Calu3 (cell line): ENCODE data around the gene LAMC1. TPM values are rescaled to one million over a fixed set of nuclear protein-coding genes. Genes with fewer than 3 reads are reported as not detected.

ENCODE experiments used
- BruUV-seq: library from RNA; stranded (reverse); fragments of 400-500 nt; replicated peaks from 2 replicates; lab custom pipeline; 2021; lab: Mats Ljungman, UMichigan
- CTCF ChIA-PET: fragments of 300-600 bp; sonication (Branson Sonifier 250); formaldehyde crosslinking; loops from one replicate; lab custom pipeline; 2022; ENCODE audit warnings: antibody characterized with exemption; lab: Charles Lee
- DNase-seq: peaks from one replicate; pipeline ENCODE4 v3.0.0; 2022
- H3K27ac Mint-ChIP-seq: one replicate; pipeline ENCODE4 v1.8.0; 2022; ENCODE audit warnings: mixed read lengths; ENCODE audit not compliant: unreplicated experiment
- H3K27me3 Mint-ChIP-seq: one replicate; pipeline ENCODE4 v1.8.0; 2022; ENCODE audit warnings: mixed read lengths; ENCODE audit not compliant: unreplicated experiment
- H3K36me3 Mint-ChIP-seq: one replicate; pipeline ENCODE4 v1.8.0; 2022; ENCODE audit warnings: mild to moderate bottlenecking, moderate library complexity, mixed read lengths; ENCODE audit not compliant: insufficient read depth, unreplicated experiment
- H3K4me1 Mint-ChIP-seq: one replicate; pipeline ENCODE4 v1.8.0; 2022; ENCODE audit warnings: mild to moderate bottlenecking, low read depth, mixed read lengths; ENCODE audit not compliant: unreplicated experiment
- H3K4me3 Mint-ChIP-seq: one replicate; pipeline ENCODE4 v1.8.0; 2022; ENCODE audit warnings: mild to moderate bottlenecking, low read depth, moderate library complexity, mixed read lengths; ENCODE audit not compliant: unreplicated experiment
- H3K9me3 Mint-ChIP-seq: one replicate; pipeline ENCODE4 v1.8.0; 2022; ENCODE audit warnings: low read depth, mixed read lengths; ENCODE audit not compliant: unreplicated experiment
- CTCF ChIP-seq: fragments of 200-600 bp; IDR thresholded peaks from one replicate; pipeline ENCODE4 v1.8.0; 2022; ENCODE audit warnings: antibody characterized with exemption; ENCODE audit not compliant: unreplicated experiment
- intact Hi-C: fragments of 100-400 bp; cut with micrococcal nuclease; formaldehyde crosslinking; loops from one replicate; pipeline ENCODE4 v1.10.0; 2022; ENCODE audit not compliant: unreplicated experiment
- total RNA-seq: library from RNA; stranded (reverse); gene quantifications from 2 replicates; pipeline ENCODE4 v1.2.3, GENCODE V29; 2022

Gene LAMC1
- total RNA-seq, 1 experiment from 2014 or later: 579 TPM

DNA sequence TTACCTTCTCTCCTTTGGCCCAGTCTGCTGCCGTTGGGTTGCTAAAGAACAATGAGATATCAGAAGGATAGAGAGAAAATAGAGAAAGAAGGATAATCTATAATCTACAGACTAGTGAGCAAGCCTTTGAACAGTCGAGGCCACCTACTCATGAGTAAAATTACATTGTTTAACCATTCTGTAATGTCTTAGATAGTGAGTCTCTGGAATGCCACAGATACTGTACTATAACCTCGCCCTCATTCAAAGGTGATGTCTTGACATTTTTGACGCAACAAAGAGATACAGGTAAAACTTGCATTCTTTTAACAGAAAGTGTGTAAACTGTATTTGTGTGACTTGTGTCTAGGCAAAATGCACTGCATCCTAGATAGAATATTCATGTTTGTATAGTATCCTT is 77.9 kb downstream of the LAMC1 start:
- H3K36me3 Mint-ChIP-seq: peaks cover 23% of the 10 kb centered on the region
- DNase-seq: no peak
- H3K27me3 Mint-ChIP-seq: no peaks in the 10 kb centered on the region
- no TSS peak for BruUV-seq
- TF ChIP-seq CTCF: no peak
- H3K27ac Mint-ChIP-seq: no peak overlapping the region
- H3K4me3 Mint-ChIP-seq: no peak overlapping the region
- CTCF ChIA-PET: interaction anchor here (1.1 kb wide), 1 partner anchor 14 kb away, joined by 3 read pairs; no protein-coding TSS in a partner anchor
- no peaks in the 10 kb centered on the region for H3K9me3 Mint-ChIP-seq
- H3K4me1 Mint-ChIP-seq: no peaks in the 10 kb centered on the region
- intact Hi-C loops: loop anchor here (5.0 kb wide), 1 partner anchor 54 kb away; no protein-coding TSS in a partner anchor

- DNase-seq: no peak
- H3K4me3 Mint-ChIP-seq: no peak overlapping the region
- no peaks in the 10 kb centered on the region for H3K4me1 Mint-ChIP-seq
- no peaks in the 10 kb centered on the region for H3K9me3 Mint-ChIP-seq
- H3K36me3 Mint-ChIP-seq: peaks cover 25% of the 10 kb centered on the region
- intact Hi-C loops: loop anchor here (5.0 kb wide), 1 partner anchor 55 kb away; no protein-coding TSS in a partner anchor
- CTCF ChIA-PET: no interaction called here
- H3K27ac Mint-ChIP-seq: no peak overlapping the region
- TF ChIP-seq CTCF: no peak
- no peaks in the 10 kb centered on the region for H3K27me3 Mint-ChIP-seq
- BruUV-seq: no TSS peak
These were observed 78.6 kb downstream of the LAMC1 start for GRCh38 chr1:183101841-183102276.

DNA sequence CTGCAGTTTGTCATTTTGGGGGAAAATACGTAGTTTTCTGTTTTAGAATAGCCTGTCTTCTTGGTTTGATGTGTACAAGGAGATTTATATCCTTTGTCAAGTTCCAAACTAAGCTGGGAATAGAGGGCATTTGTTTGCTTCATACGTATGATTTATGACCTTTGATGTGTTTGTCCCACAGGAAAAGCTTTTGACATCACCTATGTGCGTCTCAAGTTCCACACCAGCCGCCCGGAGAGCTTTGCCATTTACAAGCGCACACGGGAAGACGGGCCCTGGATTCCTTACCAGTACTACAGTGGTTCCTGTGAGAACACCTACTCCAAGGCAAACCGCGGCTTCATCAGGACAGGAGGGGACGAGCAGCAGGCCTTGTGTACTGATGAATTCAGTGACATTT is 79.9 kb downstream of the LAMC1 start:
- no peaks in the 10 kb centered on the region for H3K27me3 Mint-ChIP-seq
- H3K27ac Mint-ChIP-seq: no peak overlapping the region
- intact Hi-C loops: loop anchor here (5.0 kb wide), 1 partner anchor 56 kb away; no protein-coding TSS in a partner anchor
- no peaks in the 10 kb centered on the region for H3K9me3 Mint-ChIP-seq
- no TSS peak for BruUV-seq
- no peak for DNase-seq
- no peaks in the 10 kb centered on the region for H3K4me1 Mint-ChIP-seq
- H3K36me3 Mint-ChIP-seq: peaks cover 33% of the 10 kb centered on the region
- no peak for TF ChIP-seq CTCF
- CTCF ChIA-PET: no interaction called here
- no peak overlapping the region for H3K4me3 Mint-ChIP-seq

- H3K27me3 Mint-ChIP-seq: no peaks in the 10 kb centered on the region
- H3K4me1 Mint-ChIP-seq: no peaks in the 10 kb centered on the region
- DNase-seq: no peak
- no peaks in the 10 kb centered on the region for H3K9me3 Mint-ChIP-seq
- no peak for TF ChIP-seq CTCF
- peaks cover 33% of the 10 kb centered on the region for H3K36me3 Mint-ChIP-seq
- no peak overlapping the region for H3K27ac Mint-ChIP-seq
- BruUV-seq: no TSS peak
- no peak overlapping the region for H3K4me3 Mint-ChIP-seq
- intact Hi-C loops: loop anchor here (5.0 kb wide), 1 partner anchor 56 kb away; no protein-coding TSS in a partner anchor
- CTCF ChIA-PET: no interaction called here
These were observed 80.4 kb downstream of the LAMC1 start for GRCh38 chr1:183103577-183103976.
